SJSA1 (cell line): ENCODE results near the gene ZNF121. TPM values are rescaled to one million over a fixed set of nuclear protein-coding genes. Genes with fewer than 3 reads are reported as not detected.
"Not testable (repeated sequence)": the region's sequence is repeated elsewhere in the genome, so short reads cannot be mapped to it uniquely, and the experiment has no call there.

ENCODE experiments used
- DNase-seq, 2 experiments: peaks; one replicate each; pipeline ENCODE4 v3.0.0-alpha.2; 2015 to 2020; ENCODE audit warnings: low spot score in 2 of 2, low read depth in 1 of 2
- H3K27ac ChIP-seq: fragments of 250-450 bp; sonication (Bioruptor Pico); 2 replicates; pipeline ENCODE4 v1.5.1; 2020; ENCODE audit warnings: mild to moderate bottlenecking, moderate library complexity
- H3K27me3 ChIP-seq: fragments of 250-450 bp; sonication (Bioruptor Pico); replicated peaks from 2 replicates; pipeline ENCODE4 v1.5.1; 2020; ENCODE audit warnings: mild to moderate bottlenecking, moderate library complexity
- H3K36me3 ChIP-seq: fragments of 250-450 bp; sonication (Bioruptor Pico); 2 replicates; pipeline ENCODE4 v1.5.1; 2020; ENCODE audit warnings: mild to moderate bottlenecking
- H3K4me1 ChIP-seq: fragments of 250-450 bp; sonication (Bioruptor Pico); replicated peaks from 2 replicates; pipeline ENCODE4 v1.6.1; 2021; ENCODE audit warnings: mild to moderate bottlenecking
- H3K4me3 ChIP-seq: fragments of 250-450 bp; sonication (Bioruptor Pico); 2 replicates; pipeline ENCODE4 v1.5.1; 2020; ENCODE audit warnings: mild to moderate bottlenecking
- H3K9me3 ChIP-seq: fragments of 250-450 bp; sonication (Bioruptor Pico); replicated peaks from 2 replicates; pipeline ENCODE4 v1.5.1; 2020; ENCODE audit warnings: mild to moderate bottlenecking
- total RNA-seq: library from RNA; depleted of rRNA; stranded (reverse); fragments of >200 nt; shearing (Covaris generic); gene quantifications from 2 replicates; pipeline ENCODE4 v1.2.3, GENCODE V29; 2014

Gene ZNF121
- total RNA-seq, 1 experiment from 2014 or later = 29.1 TPM

DNA sequence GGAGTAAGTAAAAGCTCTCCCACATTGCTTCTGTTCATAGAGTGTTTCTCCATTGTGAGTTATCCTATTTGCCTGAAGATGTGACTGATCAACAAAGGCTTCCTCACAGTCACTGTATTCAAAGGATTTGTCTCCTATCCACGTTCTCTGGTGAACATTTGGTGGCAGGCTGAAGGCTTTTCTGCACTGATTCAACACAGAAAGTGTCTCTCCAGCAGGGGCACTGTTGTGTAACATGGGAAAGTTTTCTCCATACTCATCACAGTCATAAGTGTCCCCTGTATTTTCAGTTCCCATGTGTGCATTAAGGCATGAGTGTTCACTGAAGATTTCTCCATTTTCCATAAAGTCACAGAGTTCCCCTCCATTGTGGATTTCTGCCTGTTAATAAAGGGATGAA is 17.6 kb downstream of the ZNF121 start:
- Histone ChIP-seq H3K4me1 (no peaks in the 10 kb centered on the region), H3K9me3 (peaks cover 59% of the 10 kb centered on the region), H3K36me3 (peaks cover 87% of the 10 kb centered on the region), H3K4me3 (no peak overlapping the region), H3K27ac (no peak overlapping the region), H3K27me3 (no peaks in the 10 kb centered on the region; the same call in 1 of the 2 replicates)
- DNase-seq = no peak

DNA sequence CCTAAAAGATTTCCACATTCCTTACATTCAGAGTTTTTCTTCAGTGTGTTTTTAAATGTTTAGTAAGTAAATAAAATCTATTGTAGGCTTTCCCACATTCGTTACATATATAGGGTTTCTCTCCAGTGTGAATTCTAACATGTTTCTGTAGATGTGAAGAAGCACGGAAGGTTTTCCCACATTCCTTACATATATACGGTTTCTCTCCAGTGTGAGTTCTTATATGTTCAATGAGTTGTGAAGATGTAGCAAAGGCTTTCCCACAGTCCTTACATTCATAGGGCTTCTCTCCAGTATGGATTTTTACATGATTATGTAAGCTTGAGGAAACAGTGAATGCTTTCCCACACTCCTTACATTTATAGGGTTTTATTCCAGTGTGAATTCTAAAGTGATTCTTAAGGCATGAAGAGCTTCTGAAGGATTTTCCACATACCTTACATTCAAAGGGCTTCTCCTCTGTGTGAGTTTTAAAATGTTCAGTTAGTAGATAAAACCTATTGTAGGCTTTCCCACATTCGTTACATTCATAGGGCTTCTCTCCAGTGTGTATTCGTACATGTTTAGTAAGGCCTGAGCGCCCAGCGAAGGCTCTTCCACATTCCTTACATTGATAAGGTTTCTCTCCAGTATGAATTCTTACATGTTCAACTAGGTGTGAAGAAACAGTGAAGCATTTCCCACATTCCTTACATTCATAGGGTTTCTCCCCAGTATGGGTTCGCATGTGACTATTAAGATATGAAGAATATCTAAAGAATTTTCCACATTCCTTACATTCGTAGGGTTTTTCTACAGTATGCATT is 18.2 kb downstream of the ZNF121 start:
- H3K4me3 ChIP-seq = no peak overlapping the region
- H3K4me1 ChIP-seq = no peaks in the 10 kb centered on the region
- peaks cover 86% of the 10 kb centered on the region for H3K36me3 ChIP-seq
- H3K9me3 ChIP-seq = peaks cover 56% of the 10 kb centered on the region
- peak in 1 of 2 experiments; percentile 11 for DNase-seq
- H3K27me3 ChIP-seq = no peaks in the 10 kb centered on the region; the same call in 1 of the 2 replicates
- no peak overlapping the region for H3K27ac ChIP-seq

DNA sequence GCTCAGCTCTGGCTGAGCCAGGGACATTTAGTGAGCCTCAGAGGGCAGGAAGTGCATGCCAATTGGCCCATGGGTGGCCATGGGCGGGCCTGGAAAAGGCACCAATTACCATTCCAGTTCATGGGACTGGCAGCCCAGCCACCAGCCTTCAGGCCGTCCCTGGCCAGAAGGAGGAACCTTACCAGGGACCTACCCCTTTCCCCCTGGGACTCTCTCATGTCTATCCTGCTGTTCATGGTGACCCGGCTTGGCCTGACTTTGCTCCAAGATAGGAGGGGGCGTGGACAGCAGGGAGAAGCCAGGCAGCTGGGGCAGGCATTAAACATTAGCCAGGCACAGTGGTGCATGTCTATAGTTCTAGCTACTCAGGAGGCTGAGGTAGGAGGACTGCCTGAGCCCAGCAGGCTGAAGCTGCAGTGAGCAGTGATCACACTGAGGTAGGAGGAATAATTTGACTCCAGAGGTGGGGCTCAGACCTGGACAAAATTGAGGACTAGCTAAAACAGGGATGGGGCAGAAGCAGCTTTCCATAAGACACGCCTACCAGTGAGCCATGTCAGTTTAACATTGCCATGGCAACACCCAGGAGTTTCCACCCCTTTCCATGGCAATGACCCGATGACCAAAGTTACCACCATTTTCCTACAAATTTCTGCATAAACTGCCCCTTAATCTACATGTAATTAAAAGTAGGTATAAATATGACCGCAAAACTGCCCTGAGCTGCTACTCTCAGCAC is 31.6 kb downstream of the ZNF121 start:
- Histone ChIP-seq H3K27me3 (no peaks in the 10 kb centered on the region), H3K9me3 (peaks cover 2% of the 10 kb centered on the region; the same call in 1 of the 2 replicates), H3K4me3 (no peak overlapping the region), H3K27ac (no peak overlapping the region), H3K36me3 (no peaks in the 10 kb centered on the region), H3K4me1 (no peaks in the 10 kb centered on the region)
- no peak for DNase-seq

DNA sequence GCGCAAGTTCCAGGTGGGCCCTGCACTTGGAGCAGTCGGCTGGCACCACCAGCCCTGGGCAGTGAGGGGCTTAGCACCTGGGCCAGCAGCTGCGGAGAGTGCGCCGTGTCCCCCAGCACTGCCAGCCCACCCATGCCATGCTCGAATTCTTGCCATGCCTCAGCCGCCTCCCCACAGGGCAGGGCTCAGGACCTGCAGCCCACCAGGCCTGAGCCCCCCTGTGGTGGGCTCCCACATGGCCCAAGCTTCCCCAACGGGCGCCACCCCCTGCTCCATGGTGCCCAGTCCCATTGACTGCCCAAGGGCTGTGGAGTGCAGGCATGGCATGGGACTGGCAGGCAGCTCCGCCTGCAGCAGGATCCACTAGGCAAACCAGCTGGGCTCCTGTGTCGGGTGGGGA is 36.4 kb downstream of the ZNF121 start:
- Histone ChIP-seq H3K27me3 (no peaks in the 10 kb centered on the region), H3K4me3 (no peak overlapping the region), H3K9me3 (peaks cover 2% of the 10 kb centered on the region; the same call in 1 of the 2 replicates), H3K36me3 (no peaks in the 10 kb centered on the region), H3K4me1 (no peaks in the 10 kb centered on the region), H3K27ac (no peak overlapping the region)
- no peak for DNase-seq

DNA sequence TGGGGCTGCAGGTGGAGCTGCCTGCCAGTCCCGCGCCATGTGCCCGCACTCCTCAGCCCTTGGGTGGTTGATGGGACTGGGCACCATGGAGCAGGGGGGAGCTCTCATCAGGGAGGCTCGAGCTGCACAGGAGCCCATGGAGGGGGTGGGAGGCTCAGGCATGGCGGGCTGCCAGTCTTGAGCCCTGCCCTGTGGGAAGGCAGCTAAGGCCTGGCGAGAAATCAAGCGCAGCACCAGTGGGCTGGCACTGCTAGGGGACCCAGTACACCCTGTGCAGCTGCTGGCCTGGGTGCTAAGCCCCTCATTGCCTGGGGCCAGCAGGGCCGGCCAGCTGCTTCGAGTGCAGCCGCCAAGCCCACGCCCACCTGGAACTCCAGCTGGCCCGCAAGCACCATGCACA is 43.0 kb downstream of the ZNF121 start:
- H3K27me3 ChIP-seq, H3K4me1 ChIP-seq, DNase-seq, H3K4me3 ChIP-seq, H3K36me3 ChIP-seq, H3K27ac ChIP-seq: not testable (repeated sequence)
- peaks cover 11% of the 10 kb centered on the region for H3K9me3 ChIP-seq

DNA sequence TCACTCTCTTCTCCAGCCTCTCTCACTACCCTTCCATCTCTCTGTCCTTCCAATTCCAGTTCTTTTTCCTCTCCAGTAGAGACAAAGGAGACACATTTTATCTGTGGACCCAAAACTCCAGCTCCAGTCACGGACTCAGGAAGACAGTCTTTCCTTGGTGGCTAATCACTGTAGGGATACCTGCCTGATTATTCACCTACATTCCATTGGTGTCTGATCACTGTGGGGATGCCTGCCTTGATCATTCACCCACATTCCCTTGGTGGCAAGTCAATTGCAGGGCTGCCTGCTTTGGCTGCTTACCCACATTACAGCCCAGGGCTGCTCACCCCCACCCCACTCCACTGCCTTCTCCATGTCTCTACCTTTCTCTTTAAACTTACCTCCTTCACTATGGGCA is 44.4 kb downstream of the ZNF121 start:
- H3K27ac ChIP-seq, H3K4me1 ChIP-seq, H3K27me3 ChIP-seq, DNase-seq, H3K4me3 ChIP-seq: not testable (repeated sequence)
- Histone ChIP-seq H3K36me3 (peaks cover 16% of the 10 kb centered on the region), H3K9me3 (peaks cover 16% of the 10 kb centered on the region)

DNA sequence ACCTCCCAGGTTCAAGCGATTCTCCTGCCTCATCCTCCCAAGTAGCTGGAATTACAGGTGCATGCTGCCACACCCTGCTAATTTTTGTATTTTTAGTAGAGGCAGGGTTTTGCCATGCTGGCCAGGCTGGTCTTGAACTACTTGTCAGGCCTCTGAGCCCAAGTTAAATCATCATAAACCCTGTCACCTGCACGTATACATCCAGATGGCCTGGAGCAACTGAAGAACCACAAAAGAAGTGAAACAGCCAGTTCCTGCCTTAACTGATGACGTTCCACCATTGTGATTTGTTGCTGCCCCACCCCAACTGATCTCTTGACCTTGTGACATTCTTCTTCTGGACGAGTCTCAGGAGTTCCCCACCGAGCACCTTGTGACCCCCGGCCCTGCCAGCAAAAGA is 45.1 kb downstream of the ZNF121 start:
- not testable (repeated sequence) for H3K4me3 ChIP-seq, DNase-seq, H3K4me1 ChIP-seq, H3K27ac ChIP-seq, H3K27me3 ChIP-seq
- H3K36me3 ChIP-seq = peaks cover 23% of the 10 kb centered on the region
- H3K9me3 ChIP-seq = peaks cover 16% of the 10 kb centered on the region

DNA sequence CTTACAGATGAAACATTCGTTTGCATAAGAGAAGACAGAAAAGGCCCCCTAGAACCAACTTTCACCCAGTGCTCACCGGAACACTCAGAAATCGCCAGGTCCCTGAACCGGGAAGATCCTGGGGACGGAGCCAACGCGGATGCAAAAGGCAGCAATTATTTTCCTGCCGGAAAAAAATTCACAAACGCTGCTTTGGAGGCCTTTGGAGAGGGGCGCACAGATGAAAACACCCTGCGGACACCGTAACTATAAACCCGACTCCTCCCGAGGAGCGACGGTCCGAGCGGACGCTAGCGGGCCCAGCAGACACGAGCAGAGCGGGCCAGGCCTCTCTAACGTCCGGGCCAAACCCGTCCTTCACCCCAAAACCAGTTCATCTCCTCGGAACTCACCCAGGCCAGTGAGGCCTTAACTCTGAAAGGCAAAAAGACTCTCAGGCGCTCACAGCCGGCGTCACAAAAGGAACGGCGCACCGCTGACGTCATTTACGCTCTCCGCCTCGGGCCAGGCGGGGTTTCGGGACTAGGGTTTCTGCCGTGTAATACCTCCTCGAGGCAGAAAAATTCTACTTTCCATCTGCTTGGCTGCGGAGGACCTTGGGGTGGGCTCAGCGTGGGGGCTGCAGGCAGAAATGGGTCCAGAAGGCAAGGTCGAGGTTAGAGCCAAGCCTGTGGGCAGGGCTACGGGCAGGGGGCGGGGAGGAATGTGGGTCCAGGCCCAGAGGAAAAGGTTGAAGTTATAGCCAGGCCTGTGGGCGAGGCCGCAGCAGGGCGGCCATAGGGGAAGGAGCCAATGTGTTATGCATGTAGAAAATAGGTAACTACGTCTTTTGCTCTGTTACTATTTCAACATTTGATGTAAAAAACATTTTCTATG is 45.9 kb downstream of the ZNF121 start, which contains the start of gene ZNF426:
Gene ZNF426 (minus strand): TSS at position 463 of the 876 bp plus-strand sequence. CDS start 2,413 bp downstream, outside the sequence.
- Histone ChIP-seq H3K27ac (peak within 1 kb of the TSS; percentile 69), H3K9me3 (peaks cover 19% of the 10 kb centered on the region), H3K4me1 (no peaks in the 10 kb centered on the region), H3K27me3 (no peaks in the 10 kb centered on the region), H3K4me3 (peak within 1 kb of the TSS; percentile 55), H3K36me3 (peaks cover 31% of the 10 kb centered on the region)
- DNase-seq = peak; percentile 71 to 72

DNA sequence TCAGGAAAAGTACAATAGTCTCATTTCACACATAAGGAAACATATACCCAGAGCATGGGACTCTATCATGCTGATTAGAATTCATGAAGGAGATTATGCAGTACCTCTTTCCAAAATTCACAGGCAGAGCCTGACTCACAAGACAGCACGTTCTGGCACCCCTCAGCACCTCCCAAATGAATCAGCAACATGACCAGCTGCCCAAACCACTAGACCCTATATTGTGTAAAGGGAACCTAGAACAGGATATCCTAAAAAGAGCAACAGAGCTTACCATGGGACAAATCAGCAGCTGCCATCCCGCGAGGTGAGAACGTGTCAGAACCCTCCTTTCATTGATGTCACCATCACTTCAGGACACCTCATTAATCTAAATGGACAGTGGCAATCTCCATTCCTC is 48.4 kb downstream of the ZNF121 start:
- Histone ChIP-seq H3K4me3 (no peak overlapping the region), H3K27me3 (no peaks in the 10 kb centered on the region), H3K9me3 (peaks cover 26% of the 10 kb centered on the region), H3K4me1 (no peaks in the 10 kb centered on the region), H3K27ac (no peak overlapping the region), H3K36me3 (peaks cover 52% of the 10 kb centered on the region)
- no peak for DNase-seq

DNA sequence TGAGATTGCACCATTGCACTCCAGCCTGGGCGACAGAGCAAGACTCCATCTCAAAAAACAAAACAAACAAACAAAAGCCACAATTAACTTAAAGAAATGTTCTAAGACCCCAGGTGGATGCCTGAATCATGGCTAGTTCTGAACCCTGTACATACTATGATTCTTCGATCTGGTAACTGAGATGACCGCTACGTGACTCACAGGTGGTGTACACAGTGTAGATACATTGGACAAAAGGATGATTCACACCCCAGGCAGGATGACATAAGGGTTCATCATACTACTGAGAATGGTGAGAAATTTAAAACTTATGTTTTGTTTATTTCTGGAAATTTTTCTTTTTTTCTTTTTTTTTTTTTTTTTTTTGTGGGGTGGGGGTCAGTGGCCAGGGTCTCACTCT is 52.4 kb downstream of the ZNF121 start:
- DNase-seq = no peak
- Histone ChIP-seq H3K9me3 (peaks cover 40% of the 10 kb centered on the region), H3K27ac (no peak overlapping the region), H3K27me3 (no peaks in the 10 kb centered on the region), H3K4me1 (no peaks in the 10 kb centered on the region), H3K36me3 (peaks cover 91% of the 10 kb centered on the region), H3K4me3 (no peak overlapping the region)

DNA sequence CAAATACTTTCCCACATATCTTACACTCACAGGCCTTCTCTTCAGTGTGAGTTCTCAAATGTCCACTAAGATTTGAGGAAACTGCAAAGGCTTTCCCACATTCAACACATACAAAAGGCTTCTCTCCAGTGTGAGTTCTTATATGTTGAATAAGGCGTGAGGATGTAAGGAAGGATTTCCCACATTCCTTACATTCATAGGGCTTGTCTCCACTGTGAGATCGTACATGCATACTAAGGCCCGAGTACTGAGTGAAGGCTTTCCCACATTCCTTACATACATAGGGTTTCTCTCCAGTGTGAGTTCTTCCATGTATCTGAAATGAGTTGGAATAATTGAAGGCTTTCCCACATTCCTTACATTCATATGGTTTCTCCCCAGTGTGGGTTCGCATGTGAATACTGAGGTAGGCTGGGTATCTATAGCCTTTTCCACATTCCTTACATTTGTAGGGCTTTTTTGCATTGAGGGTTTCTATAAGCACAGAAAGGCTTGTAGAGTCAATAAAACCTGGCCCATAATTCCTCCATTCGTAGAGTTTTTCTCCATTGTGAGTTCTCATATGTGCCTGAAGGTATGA is 55.5 kb downstream of the ZNF121 start:
- no peak overlapping the region for H3K4me3 ChIP-seq
- DNase-seq = peak in 1 of 2 experiments; percentile 2
- H3K4me1 ChIP-seq = no peaks in the 10 kb centered on the region
- H3K36me3 ChIP-seq = peaks cover 77% of the 10 kb centered on the region
- H3K27ac ChIP-seq = no peak overlapping the region
- H3K27me3 ChIP-seq = no peaks in the 10 kb centered on the region
- H3K9me3 ChIP-seq = peaks cover 48% of the 10 kb centered on the region

DNA sequence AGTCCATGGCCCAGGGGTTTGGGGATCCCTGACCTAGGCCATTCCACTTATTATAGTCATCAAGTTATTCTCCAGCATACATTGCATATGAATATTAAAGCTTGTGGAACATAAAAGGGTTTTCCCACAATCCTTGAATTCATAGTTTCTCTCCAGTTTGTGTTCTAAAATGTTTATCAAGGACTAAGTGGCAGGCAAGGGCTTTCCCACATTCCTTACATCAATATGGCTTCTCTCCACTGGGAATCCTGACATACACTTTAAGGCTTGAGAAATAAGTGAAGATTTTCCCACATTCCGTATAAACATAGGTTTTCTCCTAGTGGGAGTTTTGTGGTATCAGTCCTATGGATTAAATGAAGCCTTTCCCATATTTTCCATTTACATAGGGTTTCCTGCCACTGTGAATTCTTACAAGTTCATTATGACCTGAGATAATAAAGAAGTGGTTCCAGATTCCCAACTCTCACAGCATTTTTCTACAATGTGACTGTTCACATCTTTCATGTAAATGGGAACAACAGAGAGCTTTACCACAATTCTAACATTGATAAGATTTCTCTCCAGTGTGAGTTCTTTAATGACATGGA is 60.3 kb downstream of the ZNF121 start:
- peaks cover 42% of the 10 kb centered on the region for H3K9me3 ChIP-seq
- no peaks in the 10 kb centered on the region for H3K27me3 ChIP-seq
- no peak overlapping the region for H3K4me3 ChIP-seq
- H3K36me3 ChIP-seq = peaks cover 39% of the 10 kb centered on the region
- no peak for DNase-seq
- no peak overlapping the region for H3K27ac ChIP-seq
- no peaks in the 10 kb centered on the region for H3K4me1 ChIP-seq
